ENCODE results near the gene IL33. TPM values are rescaled to one million over a fixed set of nuclear protein-coding genes. Genes with fewer than 3 reads are reported as not detected.

Gene IL33
- polyA plus RNA-seq, 1 of the 3 experiments (the other 2 are of a cell fraction), result not detected

DNA sequence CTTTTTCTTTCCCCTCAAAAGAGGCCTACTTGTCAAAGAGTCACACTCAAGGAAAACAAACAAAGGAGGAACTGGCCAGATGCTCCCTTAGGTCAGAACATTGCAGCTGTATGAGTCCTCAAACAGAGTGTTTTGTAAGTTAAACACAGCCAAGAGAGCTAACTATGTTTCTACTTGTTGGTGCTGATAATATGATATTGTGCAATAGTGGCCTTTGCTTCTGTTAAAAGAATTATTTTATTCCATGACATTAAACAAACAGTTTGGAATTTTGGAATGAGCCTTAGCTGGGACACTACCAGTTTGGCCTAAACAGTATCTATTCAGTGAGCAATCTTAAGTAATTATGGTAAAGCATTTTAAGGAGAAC is 56.6 kb downstream of the IL33 start:
- no peaks in the 10 kb centered on the region for H3K4me1 ChIP-seq (ENCODE audit: control insufficient read depth in 1 of 2, insufficient read depth in 2 of 2, low read depth in 1 of 2, low read length in 1 of 2)
- H3K9me2 ChIP-seq, result no peaks in the 10 kb centered on the region
- no peaks in the 10 kb centered on the region for H3K36me3 ChIP-seq (replicated peaks in 1 of 2; ENCODE audit: control insufficient read depth in 1 of 2, insufficient read depth in 2 of 2, low read length in 1 of 2)
- no peaks in the 10 kb centered on the region for H3K79me2 ChIP-seq (ENCODE audit: insufficient read depth)
- H3K4me3 ChIP-seq (ENCODE audit: low read depth in 2 of 2, low read length in 1 of 2), result no peak overlapping the region
- H3K9me3 ChIP-seq, result no peaks in the 10 kb centered on the region
- H4K20me1 ChIP-seq (ENCODE audit: insufficient read depth), result no peaks in the 10 kb centered on the region
- H3K4me2 ChIP-seq, result no peak overlapping the region
- no peak overlapping the region for H3K27ac ChIP-seq (ENCODE audit: low read depth in 2 of 2, low read length in 1 of 2)
- H2AFZ ChIP-seq (ENCODE audit: low read depth), result no peak overlapping the region
- no peaks in the 10 kb centered on the region; the same call in 1 of the 2 replicates for H3K27me3 ChIP-seq (ENCODE audit: insufficient read depth)
- ChIA-PET POLR2A (interaction anchor here (0.6 kb wide), 1 partner anchor 67 kb away, joined by 3 read pairs; no protein-coding TSS in a partner anchor), CTCF (no interaction called here)
- H3F3A ChIP-seq (replicated peaks; ENCODE audit: insufficient read depth), result no peaks in the 10 kb centered on the region
- TF ChIP-seq GATA2 (CRISPR knock-in tag; IDR thresholded peaks at IDR 0.05), result no peak
- TF ChIP-seq, protein P1, sequence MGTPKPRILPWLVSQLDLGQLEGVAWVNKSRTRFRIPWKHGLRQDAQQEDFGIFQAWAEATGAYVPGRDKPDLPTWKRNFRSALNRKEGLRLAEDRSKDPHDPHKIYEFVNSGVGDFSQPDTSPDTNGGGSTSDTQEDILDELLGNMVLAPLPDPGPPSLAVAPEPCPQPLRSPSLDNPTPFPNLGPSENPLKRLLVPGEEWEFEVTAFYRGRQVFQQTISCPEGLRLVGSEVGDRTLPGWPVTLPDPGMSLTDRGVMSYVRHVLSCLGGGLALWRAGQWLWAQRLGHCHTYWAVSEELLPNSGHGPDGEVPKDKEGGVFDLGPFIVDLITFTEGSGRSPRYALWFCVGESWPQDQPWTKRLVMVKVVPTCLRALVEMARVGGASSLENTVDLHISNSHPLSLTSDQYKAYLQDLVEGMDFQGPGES (IDR thresholded peaks at IDR 0.05; ENCODE audit: low read depth, low read length), result no peak
- no peak for TF ChIP-seq FOSL2 (IDR thresholded peaks at IDR 0.05; ENCODE audit: borderline replicate concordance, low read depth)
- TF ChIP-seq EP300 (IDR thresholded peaks at IDR 0.05; ENCODE audit: borderline replicate concordance in 1 of 2, low read depth in 1 of 2, low read length in 1 of 2), result no peak
- no peak for TF ChIP-seq NRF1 (IDR thresholded peaks at IDR 0.05; ENCODE audit: low read depth, low read length)
- no peak for TF ChIP-seq YY1 (IDR thresholded peaks at IDR 0.05; ENCODE audit: low read depth)
- TF ChIP-seq TAF1 (IDR thresholded peaks at IDR 0.05; ENCODE audit: borderline replicate concordance, low read depth, low read length), result no peak
- TF ChIP-seq RAD21 (IDR thresholded peaks at IDR 0.05; ENCODE audit: low read length), result no peak
- no peak for TF ChIP-seq TCF12 (IDR thresholded peaks at IDR 0.05)
- TF ChIP-seq RCOR1 (IDR thresholded peaks at IDR 0.05; ENCODE audit: low read length), result no peak
- TF ChIP-seq EZH2phosphoT487 (IDR thresholded peaks at IDR 0.05; ENCODE audit: borderline replicate concordance, low read depth), result no peak
- no peak for TF ChIP-seq FOXM1 (IDR thresholded peaks at IDR 0.05; ENCODE audit: low read depth)
- TF ChIP-seq USF2 (IDR thresholded peaks at IDR 0.05; ENCODE audit: borderline replicate concordance, low read depth, low read length), result no peak
- TF ChIP-seq, protein P2, sequence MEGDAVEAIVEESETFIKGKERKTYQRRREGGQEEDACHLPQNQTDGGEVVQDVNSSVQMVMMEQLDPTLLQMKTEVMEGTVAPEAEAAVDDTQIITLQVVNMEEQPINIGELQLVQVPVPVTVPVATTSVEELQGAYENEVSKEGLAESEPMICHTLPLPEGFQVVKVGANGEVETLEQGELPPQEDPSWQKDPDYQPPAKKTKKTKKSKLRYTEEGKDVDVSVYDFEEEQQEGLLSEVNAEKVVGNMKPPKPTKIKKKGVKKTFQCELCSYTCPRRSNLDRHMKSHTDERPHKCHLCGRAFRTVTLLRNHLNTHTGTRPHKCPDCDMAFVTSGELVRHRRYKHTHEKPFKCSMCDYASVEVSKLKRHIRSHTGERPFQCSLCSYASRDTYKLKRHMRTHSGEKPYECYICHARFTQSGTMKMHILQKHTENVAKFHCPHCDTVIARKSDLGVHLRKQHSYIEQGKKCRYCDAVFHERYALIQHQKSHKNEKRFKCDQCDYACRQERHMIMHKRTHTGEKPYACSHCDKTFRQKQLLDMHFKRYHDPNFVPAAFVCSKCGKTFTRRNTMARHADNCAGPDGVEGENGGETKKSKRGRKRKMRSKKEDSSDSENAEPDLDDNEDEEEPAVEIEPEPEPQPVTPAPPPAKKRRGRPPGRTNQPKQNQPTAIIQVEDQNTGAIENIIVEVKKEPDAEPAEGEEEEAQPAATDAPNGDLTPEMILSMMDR (IDR thresholded peaks at IDR 0.05), result no peak
- TF ChIP-seq, protein P3, sequence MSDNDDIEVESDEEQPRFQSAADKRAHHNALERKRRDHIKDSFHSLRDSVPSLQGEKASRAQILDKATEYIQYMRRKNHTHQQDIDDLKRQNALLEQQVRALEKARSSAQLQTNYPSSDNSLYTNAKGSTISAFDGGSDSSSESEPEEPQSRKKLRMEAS (IDR thresholded peaks at IDR 0.05; ENCODE audit: low read depth), result no peak
- no peak for TF ChIP-seq SIN3A (IDR thresholded peaks at IDR 0.05; ENCODE audit: borderline replicate concordance, low read depth, low read length)
- no peak for TF ChIP-seq GABPA (IDR thresholded peaks at IDR 0.05; ENCODE audit: low read depth)
- no peak for TF ChIP-seq MXI1 (IDR thresholded peaks at IDR 0.05; ENCODE audit: low read depth, low read length)
- TF ChIP-seq, protein P4, sequence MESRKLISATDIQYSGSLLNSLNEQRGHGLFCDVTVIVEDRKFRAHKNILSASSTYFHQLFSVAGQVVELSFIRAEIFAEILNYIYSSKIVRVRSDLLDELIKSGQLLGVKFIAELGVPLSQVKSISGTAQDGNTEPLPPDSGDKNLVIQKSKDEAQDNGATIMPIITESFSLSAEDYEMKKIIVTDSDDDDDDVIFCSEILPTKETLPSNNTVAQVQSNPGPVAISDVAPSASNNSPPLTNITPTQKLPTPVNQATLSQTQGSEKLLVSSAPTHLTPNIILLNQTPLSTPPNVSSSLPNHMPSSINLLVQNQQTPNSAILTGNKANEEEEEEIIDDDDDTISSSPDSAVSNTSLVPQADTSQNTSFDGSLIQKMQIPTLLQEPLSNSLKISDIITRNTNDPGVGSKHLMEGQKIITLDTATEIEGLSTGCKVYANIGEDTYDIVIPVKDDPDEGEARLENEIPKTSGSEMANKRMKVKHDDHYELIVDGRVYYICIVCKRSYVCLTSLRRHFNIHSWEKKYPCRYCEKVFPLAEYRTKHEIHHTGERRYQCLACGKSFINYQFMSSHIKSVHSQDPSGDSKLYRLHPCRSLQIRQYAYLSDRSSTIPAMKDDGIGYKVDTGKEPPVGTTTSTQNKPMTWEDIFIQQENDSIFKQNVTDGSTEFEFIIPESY (IDR thresholded peaks at IDR 0.05; ENCODE audit: borderline replicate concordance, low read depth), result no peak
- no peak overlapping the region for H3K9ac ChIP-seq
- no peak for DNase-seq

Measured in SK-N-SH (cell line).